HCT116 (cell line): Measurements from ENCODE around the gene B3GNT5.

ENCODE experiments used
- CEBPB ChIP-seq: IDR thresholded peaks from 2 replicates; pipeline ENCODE4 v1.6.1; 2012; ENCODE audit warnings: low read depth
- EGR1 ChIP-seq: IDR thresholded peaks from 2 replicates; pipeline ENCODE4 v1.6.1; 2012; ENCODE audit warnings: low read depth
- EZH2 ChIP-seq: fragments of 200-600 bp; sonication (generic); IDR thresholded peaks from 2 replicates; pipeline ENCODE4 v1.6.1; 2017; ENCODE audit warnings: antibody characterized with exemption, mixed run types
- POLR2A ChIP-seq: IDR thresholded peaks from 2 replicates; pipeline ENCODE4 v1.7.0; 2011; ENCODE audit warnings: borderline replicate concordance; ENCODE audit not compliant: insufficient read depth, insufficient read length; ENCODE audit errors: extremely low read depth
- SIN3A ChIP-seq: IDR thresholded peaks from 2 replicates; pipeline ENCODE4 v1.6.1; 2012; ENCODE audit warnings: low read depth
- SRF ChIP-seq: IDR thresholded peaks from 2 replicates; pipeline ENCODE4 v1.6.1; 2012; ENCODE audit warnings: low read depth
- TCF7L2 ChIP-seq: IDR thresholded peaks from 2 replicates; pipeline ENCODE4 v1.7.0; 2011; ENCODE audit warnings: borderline replicate concordance, inconsistent platforms; ENCODE audit not compliant: insufficient read depth, insufficient read length; ENCODE audit errors: extremely low read depth
- YY1 ChIP-seq: IDR thresholded peaks from 2 replicates; pipeline ENCODE4 v1.6.1; 2011; ENCODE audit warnings: low read length, low read depth, moderate library complexity, mild to moderate bottlenecking; ENCODE audit not compliant: insufficient replicate concordance; ENCODE audit errors: extremely low read depth
- ZFX ChIP-seq: fragments of 450-650 bp; IDR thresholded peaks from 2 replicates; pipeline ENCODE4 v1.6.1; 2017
- ZNF274 ChIP-seq: fragments of 200-500 bp; sonication (Bioruptor generic); IDR thresholded peaks from 2 replicates; pipeline ENCODE4 v1.6.1; 2014; ENCODE audit warnings: mild to moderate bottlenecking, low read depth, low read length, inconsistent platforms
- TF ChIP-seq, protein P1 (sequence below): IDR thresholded peaks from 2 replicates; pipeline ENCODE4 v1.6.1; 2012; ENCODE audit warnings: low read depth
- TF ChIP-seq, protein P2 (sequence below), 3 experiments: fragments of 200-600 bp in 1 of 3; sonication (generic) in 1 of 3; IDR thresholded peaks in 2 of 3; conservative IDR thresholded peaks in 1 of 3; 2 replicates each; pipeline ENCODE4 v1.5.1; 2012 to 2017; ENCODE audit warnings: low read depth in 2 of 3, low read length in 2 of 3, antibody characterized with exemption in 1 of 3, borderline replicate concordance in 1 of 3, control low read depth in 1 of 3, mild to moderate bottlenecking in 1 of 3, mixed read lengths in 1 of 3, mixed run types in 1 of 3, moderate library complexity in 1 of 3; ENCODE audit not compliant: insufficient read depth in 1 of 3

DNA sequence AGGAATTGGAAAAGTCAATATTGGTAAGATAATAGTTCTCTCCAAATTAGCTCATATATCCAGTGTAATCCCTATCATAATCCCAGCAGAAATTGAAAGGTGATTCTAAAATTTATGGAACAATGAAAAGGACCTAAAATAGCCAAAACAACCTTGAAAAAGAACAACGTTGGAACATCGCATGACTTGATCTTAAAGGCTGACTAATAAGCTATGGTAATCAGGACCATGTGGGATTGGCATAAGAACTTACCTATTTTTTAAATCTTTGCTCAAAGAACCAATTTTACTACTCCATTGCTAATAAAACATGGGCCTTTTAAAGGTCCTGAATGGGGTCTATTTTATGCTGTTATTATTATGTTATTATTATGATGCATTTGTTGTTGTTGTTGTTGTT is 40.9 kb downstream of the B3GNT5 start:
- no peak for TF ChIP-seq SRF
- TF ChIP-seq SIN3A = no peak
- TF ChIP-seq, protein P1, sequence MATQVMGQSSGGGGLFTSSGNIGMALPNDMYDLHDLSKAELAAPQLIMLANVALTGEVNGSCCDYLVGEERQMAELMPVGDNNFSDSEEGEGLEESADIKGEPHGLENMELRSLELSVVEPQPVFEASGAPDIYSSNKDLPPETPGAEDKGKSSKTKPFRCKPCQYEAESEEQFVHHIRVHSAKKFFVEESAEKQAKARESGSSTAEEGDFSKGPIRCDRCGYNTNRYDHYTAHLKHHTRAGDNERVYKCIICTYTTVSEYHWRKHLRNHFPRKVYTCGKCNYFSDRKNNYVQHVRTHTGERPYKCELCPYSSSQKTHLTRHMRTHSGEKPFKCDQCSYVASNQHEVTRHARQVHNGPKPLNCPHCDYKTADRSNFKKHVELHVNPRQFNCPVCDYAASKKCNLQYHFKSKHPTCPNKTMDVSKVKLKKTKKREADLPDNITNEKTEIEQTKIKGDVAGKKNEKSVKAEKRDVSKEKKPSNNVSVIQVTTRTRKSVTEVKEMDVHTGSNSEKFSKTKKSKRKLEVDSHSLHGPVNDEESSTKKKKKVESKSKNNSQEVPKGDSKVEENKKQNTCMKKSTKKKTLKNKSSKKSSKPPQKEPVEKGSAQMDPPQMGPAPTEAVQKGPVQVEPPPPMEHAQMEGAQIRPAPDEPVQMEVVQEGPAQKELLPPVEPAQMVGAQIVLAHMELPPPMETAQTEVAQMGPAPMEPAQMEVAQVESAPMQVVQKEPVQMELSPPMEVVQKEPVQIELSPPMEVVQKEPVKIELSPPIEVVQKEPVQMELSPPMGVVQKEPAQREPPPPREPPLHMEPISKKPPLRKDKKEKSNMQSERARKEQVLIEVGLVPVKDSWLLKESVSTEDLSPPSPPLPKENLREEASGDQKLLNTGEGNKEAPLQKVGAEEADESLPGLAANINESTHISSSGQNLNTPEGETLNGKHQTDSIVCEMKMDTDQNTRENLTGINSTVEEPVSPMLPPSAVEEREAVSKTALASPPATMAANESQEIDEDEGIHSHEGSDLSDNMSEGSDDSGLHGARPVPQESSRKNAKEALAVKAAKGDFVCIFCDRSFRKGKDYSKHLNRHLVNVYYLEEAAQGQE = no peak
- no peak for TF ChIP-seq TCF7L2
- no peak for TF ChIP-seq CEBPB
- TF ChIP-seq, protein P2, sequence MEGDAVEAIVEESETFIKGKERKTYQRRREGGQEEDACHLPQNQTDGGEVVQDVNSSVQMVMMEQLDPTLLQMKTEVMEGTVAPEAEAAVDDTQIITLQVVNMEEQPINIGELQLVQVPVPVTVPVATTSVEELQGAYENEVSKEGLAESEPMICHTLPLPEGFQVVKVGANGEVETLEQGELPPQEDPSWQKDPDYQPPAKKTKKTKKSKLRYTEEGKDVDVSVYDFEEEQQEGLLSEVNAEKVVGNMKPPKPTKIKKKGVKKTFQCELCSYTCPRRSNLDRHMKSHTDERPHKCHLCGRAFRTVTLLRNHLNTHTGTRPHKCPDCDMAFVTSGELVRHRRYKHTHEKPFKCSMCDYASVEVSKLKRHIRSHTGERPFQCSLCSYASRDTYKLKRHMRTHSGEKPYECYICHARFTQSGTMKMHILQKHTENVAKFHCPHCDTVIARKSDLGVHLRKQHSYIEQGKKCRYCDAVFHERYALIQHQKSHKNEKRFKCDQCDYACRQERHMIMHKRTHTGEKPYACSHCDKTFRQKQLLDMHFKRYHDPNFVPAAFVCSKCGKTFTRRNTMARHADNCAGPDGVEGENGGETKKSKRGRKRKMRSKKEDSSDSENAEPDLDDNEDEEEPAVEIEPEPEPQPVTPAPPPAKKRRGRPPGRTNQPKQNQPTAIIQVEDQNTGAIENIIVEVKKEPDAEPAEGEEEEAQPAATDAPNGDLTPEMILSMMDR (IDR thresholded peaks at IDR 0.05 in 2 of 3, conservative IDR thresholded peaks at IDR 0.05 in 1 of 3; ENCODE audit: borderline replicate concordance in 1 of 3, insufficient read depth in 1 of 3, low read depth in 2 of 3, low read length in 2 of 3) = no peak
- TF ChIP-seq POLR2A = no peak
- TF ChIP-seq ZFX = no peak
- TF ChIP-seq EZH2 = no peak
- TF ChIP-seq YY1 = no peak
- no peak for TF ChIP-seq ZNF274
- no peak for TF ChIP-seq EGR1
